Anterior cingulate cortex (tissue), 58 donors: ENCODE measurements around the gene RAB10.

Experiments used
- DNase-seq, 58 donors: peaks; one replicate each; lab custom pipeline; 2025; lab: John Stamatoyannopoulos, UW

The RAB10 gene

DNA sequence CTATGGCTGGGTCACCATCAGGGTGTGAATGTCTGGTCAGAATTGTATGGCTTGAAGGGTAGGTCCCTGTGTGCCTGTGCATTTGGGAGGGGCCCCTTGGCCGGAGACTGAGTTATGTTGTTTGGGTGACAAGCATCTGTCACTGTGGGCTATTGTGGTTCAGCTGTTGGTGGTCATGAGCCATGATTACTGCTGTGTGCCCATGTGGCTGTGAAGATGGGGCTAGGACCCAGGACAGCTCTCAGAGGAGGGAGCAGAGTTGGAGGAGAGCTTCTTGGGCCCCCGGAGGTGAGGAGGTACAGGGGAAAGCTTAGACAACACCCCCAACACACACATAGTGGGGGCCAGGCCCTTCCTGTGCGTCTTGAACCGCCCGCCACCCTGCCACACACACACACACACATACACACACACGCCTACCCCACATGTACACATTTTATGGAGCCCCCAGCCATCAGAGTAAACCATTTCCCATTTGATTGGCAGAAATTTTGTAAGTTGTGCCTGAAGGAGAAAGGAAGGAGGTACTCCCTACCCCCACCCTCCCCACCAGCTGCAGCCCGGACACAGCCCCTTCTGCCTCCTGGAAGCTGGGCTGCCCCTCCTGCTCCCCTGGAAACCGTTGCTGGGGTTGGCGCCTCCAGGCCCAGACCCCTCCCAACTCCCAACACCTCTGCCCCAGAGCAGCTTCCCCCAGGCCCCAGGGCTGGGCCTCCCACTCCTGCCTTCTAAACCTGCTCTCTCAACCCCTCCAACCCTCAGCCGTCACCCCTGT lies 141.0 kb downstream of the RAB10 start:
- no peak for DNase-seq

DNA sequence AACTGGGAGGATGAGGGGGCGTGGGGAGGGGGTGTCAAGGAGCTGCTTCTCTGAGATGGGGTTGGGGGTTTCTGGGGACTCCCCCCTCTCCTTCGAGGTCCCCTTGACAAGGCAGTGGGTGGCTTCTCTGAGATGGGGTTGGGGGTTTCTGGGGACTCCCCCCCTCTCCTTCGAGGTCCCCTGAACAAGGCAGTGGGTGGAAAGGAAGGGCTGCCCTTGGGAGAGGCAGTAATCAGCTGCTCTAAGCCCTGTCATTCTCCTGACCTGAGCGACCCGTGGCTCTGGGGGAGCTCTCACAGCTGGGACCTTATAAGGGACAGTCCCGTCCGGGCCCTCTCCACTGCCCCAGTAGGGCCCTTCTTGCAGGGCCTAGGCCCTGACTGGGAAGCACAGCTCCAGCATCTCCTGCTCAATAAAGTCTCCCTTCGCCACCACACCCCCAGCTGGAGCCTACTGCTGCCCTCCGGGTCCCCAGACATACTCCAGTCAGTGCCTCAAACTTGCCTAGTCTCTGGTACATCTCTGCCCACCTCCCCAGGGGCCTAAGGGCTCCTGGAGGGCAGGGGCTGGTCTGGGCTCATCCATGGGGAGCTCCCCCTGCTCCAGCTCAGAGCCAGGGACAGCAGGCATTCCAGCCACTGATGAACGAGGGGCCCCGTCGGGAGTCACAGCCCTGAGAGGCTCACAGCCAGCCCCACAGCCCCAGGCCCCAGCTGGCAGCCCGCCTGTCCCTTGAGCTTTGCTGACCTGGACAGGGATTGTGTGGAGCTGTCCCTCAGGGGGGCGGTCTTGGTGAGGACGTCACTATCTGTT lies 141.8 kb downstream of the RAB10 start:
- DNase-seq, result no peak

GRCh38 chr2:26176279-26176615 lies 142.4 kb downstream of the RAB10 start:
- no peak for DNase-seq

- DNase-seq, result no peak
Measured at GRCh38 chr2:26177122-26177521, 143.2 kb downstream of the RAB10 start.

GRCh38 chr2:26178246-26178645 lies 144.4 kb downstream of the RAB10 start:
- DNase-seq, result no peak

- DNase-seq, result peak in 25 of 58 donors; percentile 20 to 65 (median 43)
Measured at GRCh38 chr2:26178746-26179436, 145.0 kb downstream of the RAB10 start.

- peak in 29 of 58 donors; percentile 23 to 77 (median 41) for DNase-seq
Measured at GRCh38 chr2:26179446-26179913, 145.6 kb downstream of the RAB10 start.

- no peak for DNase-seq
Measured at GRCh38 chr2:26182441-26182840, 148.6 kb downstream of the RAB10 start.

DNA sequence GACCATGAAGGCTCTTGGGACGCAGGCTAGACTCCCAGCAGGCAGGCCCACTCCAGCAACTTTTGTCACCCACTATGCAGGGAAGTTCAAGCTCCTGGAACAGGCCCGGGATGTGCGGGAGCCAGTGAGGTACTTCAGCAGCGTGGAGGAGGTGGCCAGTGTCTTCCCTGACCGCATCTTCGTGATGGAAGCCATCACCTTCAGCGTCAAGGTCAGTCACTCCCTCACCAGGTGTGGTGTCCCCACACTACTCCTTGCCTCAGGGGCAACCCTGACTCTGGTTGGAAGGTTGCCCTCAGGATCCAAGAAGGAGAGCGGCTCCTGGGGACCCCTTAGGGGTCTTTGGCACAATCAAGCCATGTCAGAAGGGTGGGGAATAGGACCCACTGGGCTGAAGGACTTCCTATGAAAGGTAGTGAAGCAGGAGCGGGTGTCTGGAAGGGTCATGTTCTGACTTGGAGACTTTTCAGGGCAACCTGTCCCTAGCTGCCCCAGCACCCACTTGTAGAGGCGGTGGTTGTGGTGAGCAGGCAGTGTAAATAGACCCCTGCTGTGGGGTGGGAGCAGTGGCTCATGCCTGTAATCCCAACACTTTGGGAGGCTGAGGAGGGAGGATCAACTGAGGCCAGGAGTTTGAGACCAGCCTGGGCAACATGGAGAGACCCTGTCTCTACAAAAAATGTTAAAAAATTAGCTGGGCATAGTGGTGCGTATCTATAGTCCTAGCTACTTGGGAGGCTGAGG lies 149.2 kb downstream of the RAB10 start:
- DNase-seq, result no peak

- DNase-seq, result no peak
Measured at GRCh38 chr2:26184121-26184520, 150.2 kb downstream of the RAB10 start.

GRCh38 chr2:26184555-26185303 lies 150.8 kb downstream of the RAB10 start:
- peak in 1 of 58 donors; percentile 28 for DNase-seq

DNA sequence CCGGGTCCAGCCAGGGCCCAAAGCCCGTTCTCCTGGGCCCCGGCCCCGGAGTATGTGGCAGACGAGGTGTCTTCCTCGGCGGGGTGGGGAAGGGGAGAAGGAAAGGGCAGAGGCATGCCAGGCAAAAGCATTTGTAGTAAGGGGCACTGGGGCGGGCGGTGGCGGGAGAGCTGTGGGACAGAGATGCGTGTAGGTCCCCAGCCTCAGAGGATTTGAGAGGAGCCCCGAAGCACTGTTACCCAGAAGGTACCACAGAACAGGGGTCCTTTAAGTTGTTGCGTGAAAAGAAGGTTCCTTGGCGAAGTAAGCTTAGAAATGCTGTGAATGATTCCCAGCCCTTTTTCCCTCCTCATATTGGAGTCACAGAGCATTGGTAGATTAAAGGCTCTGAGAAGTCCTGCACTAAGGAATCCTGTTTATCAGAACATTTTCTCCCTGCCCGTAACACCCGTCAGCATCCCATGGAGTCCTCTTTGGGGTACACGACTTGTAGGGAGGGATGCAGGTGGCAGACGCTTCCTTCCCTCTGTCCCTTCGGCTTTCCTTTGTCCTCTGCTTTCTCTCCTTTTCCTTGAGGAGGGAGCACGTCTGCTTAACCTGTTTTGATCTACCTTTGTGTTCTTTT lies 151.5 kb downstream of the RAB10 start:
- DNase-seq, result no peak

DNA sequence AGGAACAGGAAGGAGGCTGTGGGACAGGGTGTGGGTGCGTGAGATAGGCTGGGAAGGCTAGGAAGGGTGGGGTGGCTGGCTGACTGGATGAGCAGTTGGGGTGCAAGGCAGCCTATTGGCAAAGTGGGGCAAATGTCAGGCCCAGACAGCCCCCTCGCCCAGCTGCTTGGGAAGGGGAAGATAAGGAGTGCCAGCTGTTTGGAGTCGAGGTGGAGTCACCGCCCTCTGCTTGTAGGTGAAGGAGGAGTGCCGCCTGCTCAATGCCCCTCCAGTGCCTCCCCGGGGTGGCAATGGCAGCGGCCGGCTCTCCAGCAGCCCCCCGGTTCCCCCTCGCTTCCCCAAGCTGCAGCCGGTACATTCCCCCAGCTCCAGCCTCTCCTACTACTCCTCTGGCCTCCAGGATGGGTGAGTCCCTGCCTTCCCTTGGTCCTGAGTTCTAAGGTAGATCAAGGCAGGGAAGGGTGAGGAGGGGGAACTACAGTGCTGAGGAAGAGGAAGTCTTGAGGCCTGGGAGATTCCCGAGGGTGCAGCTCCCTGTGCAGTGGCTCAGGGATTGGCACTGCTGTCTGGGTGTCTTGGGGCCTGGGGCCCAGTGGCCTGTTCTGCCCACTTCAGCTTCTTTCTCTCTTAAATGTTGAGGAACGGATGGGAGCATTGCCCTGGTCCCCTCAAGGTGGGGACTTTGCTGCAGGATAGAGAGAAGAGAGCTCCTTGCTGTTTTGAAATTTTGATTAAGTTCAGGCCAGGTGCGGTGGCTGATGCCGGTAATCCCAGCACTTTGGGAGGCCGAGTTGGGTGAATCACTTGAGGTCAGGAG lies 152.3 kb downstream of the RAB10 start:
- no peak for DNase-seq
